Body of pancreas (tissue), 4 donors: ENCODE data around the gene MRPL36. TPM values are rescaled to one million over a fixed set of nuclear protein-coding genes. Genes with fewer than 3 reads are reported as not detected.

Experiments
- ATAC-seq: fragments of 150-250 bp; one replicate; pipeline ENCODE4 v1.9.1; 2016
- DNase-seq, 4 donors: peaks; one replicate each; pipeline ENCODE4 v3.0.0-alpha.2; 2019
- H3K27ac ChIP-seq, 4 donors: fragments of 200-600 bp; sonication (generic); 1 replicate in 3 of 4; 2 replicates in 1 of 4; pipeline versions ENCODE4 v1.5.1 to v1.6.1; 2016 to 2019; ENCODE audit warnings: mild to moderate bottlenecking in 1 of 4, mixed read lengths in 1 of 4, moderate library complexity in 1 of 4
- H3K27me3 ChIP-seq, 2 donors: fragments of 200-600 bp; sonication (generic); one replicate each; pipeline ENCODE4 v1.6.0; 2016; ENCODE audit warnings: mild to moderate bottlenecking in 1 of 2
- H3K36me3 ChIP-seq, 2 donors: fragments of 200-600 bp; sonication (generic); replicated peaks in 1 of 2; 2 replicates each; pipeline ENCODE4 v1.5.1; 2016; ENCODE audit warnings: low read depth in 2 of 2; ENCODE audit not compliant: insufficient read depth in 1 of 2
- H3K4me1 ChIP-seq: fragments of 200-600 bp; sonication (generic); one replicate; pipeline ENCODE4 v1.6.0; 2016
- H3K4me3 ChIP-seq, 2 donors: fragments of 200-600 bp; sonication (generic); 1 replicate in 1 of 2; 2 replicates in 1 of 2; pipeline ENCODE4 v1.5.1; 2016 to 2019
- H3K9me3 ChIP-seq, 3 donors: fragments of 200-600 bp; sonication (generic); 1 replicate in 2 of 3; 2 replicates in 1 of 3; pipeline ENCODE4 v1.5.1; 2016
- POLR2A ChIP-seq, 3 donors: fragments of 450-650 bp; IDR thresholded peaks; one replicate each; pipeline ENCODE4 v1.6.1; 2016; ENCODE audit warnings: antibody characterized with exemption in 3 of 3, mild to moderate bottlenecking in 2 of 3
- WGBS, 2 donors: methylation state at CpG; one replicate each; pipeline ENCODE4 v1.1.5; 2017; 5-methylcytosine and 5-hydroxymethylcytosine counted together
- intact Hi-C: fragments of 100-400 bp; cut with DNase I; formaldehyde crosslinking; loops from one replicate; pipeline ENCODE4 v1.15.1; 2023
- total RNA-seq, 2 donors: library from RNA; depleted of rRNA; stranded (reverse); fragments of >200 nt; gene quantifications; one replicate each; pipeline ENCODE4 v1.1.0, GENCODE V29; 2016
- TF ChIP-seq, protein P1 (sequence below), 7 experiments: fragments of 450-650 bp in 4 of 7; fragments of 200-600 bp in 3 of 7; sonication (generic) in 3 of 7; IDR thresholded peaks; one replicate each; pipeline ENCODE4 v1.5.1; 2016 to 2019; ENCODE audit warnings: antibody characterized with exemption in 7 of 7

The MRPL36 gene
- total RNA-seq, 2 donors from 2014 or later: 4.9 to 16.3 TPM

DNA sequence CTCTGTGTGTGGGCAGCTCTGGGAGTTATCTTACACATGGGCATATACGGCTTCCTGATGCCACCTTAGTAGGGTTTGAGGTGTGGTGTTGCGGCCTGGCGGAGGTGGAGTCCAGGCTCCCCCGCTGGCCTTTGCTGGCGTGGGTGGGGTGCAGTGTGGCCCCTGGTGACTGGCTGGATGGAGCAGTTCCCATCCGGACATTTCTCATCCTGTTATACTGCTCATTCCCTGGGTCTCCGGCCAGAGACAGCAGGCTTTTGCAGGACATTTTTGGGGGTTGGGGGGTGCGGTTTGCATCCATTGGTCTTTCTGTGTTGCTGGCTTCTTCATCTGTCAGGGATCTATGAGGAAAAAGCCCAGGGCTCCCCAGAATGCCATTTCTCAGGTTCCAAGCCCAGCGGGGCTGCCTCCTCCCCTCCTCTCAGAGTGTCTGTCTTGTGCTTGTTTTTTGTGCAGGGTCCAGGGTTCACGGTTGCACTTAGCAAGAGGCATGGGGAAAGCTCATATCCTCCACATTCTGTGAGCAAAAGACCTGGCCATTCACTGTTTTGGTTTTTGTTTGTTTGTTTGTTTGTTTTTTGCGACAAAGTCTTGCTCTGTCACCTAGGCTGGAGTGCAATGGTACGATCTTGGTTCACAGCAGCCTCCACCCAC, 23.9 kb upstream of the MRPL36 start:
- Histone ChIP-seq H3K27ac (no peak overlapping the region), H3K4me1 (no peaks in the 10 kb centered on the region), H3K9me3 (no peaks in the 10 kb centered on the region), H3K36me3 (peaks cover 0 to 10% of the 10 kb centered on the region in 2 donors), H3K27me3 (no peaks in the 10 kb centered on the region), H3K4me3 (no peak overlapping the region)
- intact Hi-C loops: no loop called here
- 88 to 91% methylated on average over 7 to 12 of the region's 12 CpGs for WGBS, 2 donors
- DNase-seq (no peak), ATAC-seq (no peak)
- no peak for TF ChIP-seq POLR2A (IDR thresholded peaks at IDR 0.05)
- TF ChIP-seq, protein P1, sequence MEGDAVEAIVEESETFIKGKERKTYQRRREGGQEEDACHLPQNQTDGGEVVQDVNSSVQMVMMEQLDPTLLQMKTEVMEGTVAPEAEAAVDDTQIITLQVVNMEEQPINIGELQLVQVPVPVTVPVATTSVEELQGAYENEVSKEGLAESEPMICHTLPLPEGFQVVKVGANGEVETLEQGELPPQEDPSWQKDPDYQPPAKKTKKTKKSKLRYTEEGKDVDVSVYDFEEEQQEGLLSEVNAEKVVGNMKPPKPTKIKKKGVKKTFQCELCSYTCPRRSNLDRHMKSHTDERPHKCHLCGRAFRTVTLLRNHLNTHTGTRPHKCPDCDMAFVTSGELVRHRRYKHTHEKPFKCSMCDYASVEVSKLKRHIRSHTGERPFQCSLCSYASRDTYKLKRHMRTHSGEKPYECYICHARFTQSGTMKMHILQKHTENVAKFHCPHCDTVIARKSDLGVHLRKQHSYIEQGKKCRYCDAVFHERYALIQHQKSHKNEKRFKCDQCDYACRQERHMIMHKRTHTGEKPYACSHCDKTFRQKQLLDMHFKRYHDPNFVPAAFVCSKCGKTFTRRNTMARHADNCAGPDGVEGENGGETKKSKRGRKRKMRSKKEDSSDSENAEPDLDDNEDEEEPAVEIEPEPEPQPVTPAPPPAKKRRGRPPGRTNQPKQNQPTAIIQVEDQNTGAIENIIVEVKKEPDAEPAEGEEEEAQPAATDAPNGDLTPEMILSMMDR (IDR thresholded peaks at IDR 0.05): no peak

DNA sequence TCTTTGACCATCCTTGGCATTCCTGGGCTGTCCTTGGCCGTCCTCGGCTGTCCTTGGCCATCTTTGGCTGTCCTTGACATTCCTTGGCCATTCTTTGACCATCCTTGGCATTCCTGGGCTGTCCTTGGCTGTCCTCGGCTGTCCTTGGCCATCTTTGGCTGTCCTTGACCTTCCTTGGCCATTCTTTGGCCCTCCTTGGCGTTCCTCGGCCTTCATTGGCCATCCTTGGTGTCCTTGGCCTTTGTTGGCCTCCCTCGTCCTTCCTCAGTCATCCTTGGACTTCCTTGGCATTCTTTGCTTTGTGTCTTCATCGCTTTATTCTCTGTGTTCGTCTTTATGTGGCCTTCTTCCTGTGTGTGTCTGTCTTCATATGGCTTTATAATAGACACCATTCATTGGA, 22.2 kb upstream of the MRPL36 start:
- Histone ChIP-seq H3K27me3 (no peaks in the 10 kb centered on the region), H3K36me3 (peaks cover 0 to 15% of the 10 kb centered on the region in 2 donors), H3K4me3 (no peak overlapping the region), H3K4me1 (no peaks in the 10 kb centered on the region), H3K9me3 (no peaks in the 10 kb centered on the region), H3K27ac (no peak overlapping the region)
- WGBS, 2 donors: 89 to 91% methylated on average over 8 of the region's 8 CpGs
- no peak for DNase-seq
- no peak for TF ChIP-seq POLR2A (IDR thresholded peaks at IDR 0.05)
- TF ChIP-seq, protein P1 (IDR thresholded peaks at IDR 0.05): no peak
- ATAC-seq: no peak
- intact Hi-C loops: no loop called here

DNA sequence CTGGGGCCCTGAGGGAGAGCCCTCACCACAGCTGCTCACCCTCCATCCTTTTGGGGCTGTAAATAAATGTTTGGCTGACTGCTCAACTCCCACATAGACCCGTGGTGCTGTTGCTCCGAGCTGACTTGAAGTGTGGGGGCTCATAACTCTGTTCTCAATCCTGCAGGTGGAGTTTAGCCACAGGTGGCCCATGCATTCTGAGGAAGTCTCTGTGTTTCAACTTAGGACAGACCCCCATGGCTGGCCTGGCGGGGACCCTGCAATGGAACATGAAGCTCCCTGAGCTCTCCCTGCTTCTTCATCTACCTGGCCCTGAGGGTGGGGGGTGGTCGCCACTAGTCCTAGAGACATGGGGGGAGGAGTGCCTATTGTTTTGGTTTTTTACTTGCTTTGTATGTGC, 21.3 kb upstream of the MRPL36 start:
- no peak overlapping the region for H3K27ac ChIP-seq
- ATAC-seq: no peak

DNA sequence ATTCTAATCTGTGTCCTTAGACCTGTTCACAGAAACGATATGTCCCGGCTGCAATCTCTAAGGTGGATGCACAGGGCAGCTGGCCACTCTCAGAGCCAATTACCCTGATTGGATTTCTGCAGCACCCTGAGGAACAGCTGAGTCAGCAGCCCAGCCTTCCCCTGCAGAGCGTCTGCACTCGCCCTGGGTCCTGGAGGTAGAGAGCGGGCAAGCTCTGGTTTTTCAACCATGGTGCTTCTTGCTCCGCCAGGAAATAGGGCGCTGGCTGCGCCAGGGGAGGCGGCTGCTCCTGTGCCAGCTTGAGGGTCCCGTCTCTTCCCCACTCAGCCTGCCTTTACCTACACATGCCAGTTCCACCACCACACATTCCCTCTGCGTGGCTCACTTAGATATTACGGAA, 20.7 kb upstream of the MRPL36 start:
- 76 to 87% methylated on average over 6 to 12 of the region's 12 CpGs for WGBS, 2 donors
- intact Hi-C loops: no loop called here
- ATAC-seq (no peak), DNase-seq (no peak)
- no peak for TF ChIP-seq POLR2A (IDR thresholded peaks at IDR 0.05)
- TF ChIP-seq, protein P1 (IDR thresholded peaks at IDR 0.05): no peak
- Histone ChIP-seq H3K36me3 (peaks cover 9 to 20% of the 10 kb centered on the region in 2 donors), H3K4me1 (no peaks in the 10 kb centered on the region), H3K27ac (no peak overlapping the region), H3K27me3 (no peaks in the 10 kb centered on the region), H3K9me3 (no peaks in the 10 kb centered on the region), H3K4me3 (no peak overlapping the region)

More for the DNA sequence above, 21.3 kb upstream of the MRPL36 start:
- 94 to 96% methylated on average over 4 of the region's 4 CpGs for WGBS, 2 donors
- no peak overlapping the region for H3K4me3 ChIP-seq
- no peak for TF ChIP-seq POLR2A (IDR thresholded peaks at IDR 0.05)
- TF ChIP-seq, protein P1 (IDR thresholded peaks at IDR 0.05): no peak
- no peaks in the 10 kb centered on the region for H3K9me3 ChIP-seq
- H3K4me1 ChIP-seq: no peaks in the 10 kb centered on the region
- intact Hi-C loops: no loop called here
- peaks cover 5 to 18% of the 10 kb centered on the region in 2 donors for H3K36me3 ChIP-seq
- H3K27me3 ChIP-seq: no peaks in the 10 kb centered on the region
- DNase-seq: no peak

DNA sequence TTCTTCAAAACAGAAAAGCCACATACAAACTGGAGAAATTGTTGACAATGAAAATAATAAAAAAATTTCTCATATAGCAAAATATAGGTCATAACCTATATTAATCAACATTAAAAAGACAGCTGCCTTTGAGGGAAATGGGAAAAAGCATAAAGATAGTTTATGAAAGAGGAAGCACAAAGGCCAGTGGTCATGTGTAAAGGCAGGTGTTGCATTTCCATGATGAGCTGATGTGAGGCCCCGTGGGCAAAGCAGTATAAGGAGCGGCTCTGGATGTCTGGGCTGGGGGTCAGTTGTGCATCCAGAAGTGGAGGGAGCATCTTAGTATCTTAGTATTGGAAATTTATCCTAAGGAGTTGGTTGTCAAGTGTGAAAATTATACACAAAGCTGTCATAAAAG, 19.8 kb upstream of the MRPL36 start:
- intact Hi-C loops: no loop called here
- Histone ChIP-seq H3K4me1 (no peaks in the 10 kb centered on the region), H3K27ac (no peak overlapping the region), H3K9me3 (no peaks in the 10 kb centered on the region), H3K4me3 (no peak overlapping the region), H3K27me3 (no peaks in the 10 kb centered on the region), H3K36me3 (peaks cover 9 to 24% of the 10 kb centered on the region in 2 donors)
- TF ChIP-seq, protein P1 (IDR thresholded peaks at IDR 0.05): no peak
- TF ChIP-seq POLR2A (IDR thresholded peaks at IDR 0.05): no peak
- WGBS, 2 donors: 66 to 97% methylated on average over 2 of the region's 2 CpGs
- no peak for DNase-seq
- ATAC-seq: no peak
